Ascending aorta (tissue), 2 donors: ENCODE measurements around the gene SDSL. TPM values are rescaled to one million over a fixed set of nuclear protein-coding genes. Genes with fewer than 3 reads are reported as not detected.
A peak's percentile ranks its signal among the peaks of the same experiment; 100 is the strongest.

Source experiments
- DNase-seq, 2 donors: peaks; one replicate each; pipeline ENCODE4 v3.0.0-alpha.2; 2019; ENCODE audit warnings: low spot score in 2 of 2
- H3K27ac ChIP-seq, 2 donors: fragments of 200-600 bp; sonication (generic); one replicate each; pipeline ENCODE4 v1.5.1; 2016 to 2017; ENCODE audit warnings: mild to moderate bottlenecking in 1 of 2
- H3K27me3 ChIP-seq: fragments of 200-600 bp; sonication (generic); one replicate; pipeline ENCODE4 v1.5.1; 2017
- H3K36me3 ChIP-seq, 2 donors: fragments of 200-600 bp; sonication (generic); one replicate each; pipeline ENCODE4 v1.5.1; 2016
- H3K4me1 ChIP-seq, 2 donors: fragments of 200-600 bp; sonication (generic); one replicate each; pipeline ENCODE4 v1.5.1; 2016 to 2017; ENCODE audit warnings: mild to moderate bottlenecking in 1 of 2
- H3K4me3 ChIP-seq, 2 donors: fragments of 200-600 bp; sonication (generic); one replicate each; pipeline ENCODE4 v1.5.1; 2016 to 2017; ENCODE audit warnings: mild to moderate bottlenecking in 1 of 2
- H3K9me3 ChIP-seq, 2 donors: fragments of 200-600 bp; sonication (generic); one replicate each; pipeline ENCODE4 v1.5.1; 2016
- intact Hi-C: fragments of 100-400 bp; cut with DNase I; formaldehyde crosslinking; loops from one replicate; pipeline ENCODE4 v1.15.1; 2023
- total RNA-seq: library from RNA; depleted of rRNA; stranded (reverse); fragments of >200 nt; gene quantifications from one replicate; pipeline ENCODE4 v1.1.0, GENCODE V29; 2016
- TF ChIP-seq, protein P1 (sequence below), 3 experiments: fragments of 200-600 bp in 2 of 3; fragments of 450-650 bp in 1 of 3; sonication (generic) in 2 of 3; IDR thresholded peaks; one replicate each; pipeline ENCODE4 v1.5.1; 2016 to 2019; ENCODE audit warnings: antibody characterized with exemption in 3 of 3, mild to moderate bottlenecking in 1 of 3, moderate library complexity in 1 of 3

SDSL gene
- total RNA-seq, 1 donor from 2014 or later, result 11.0 TPM

DNA sequence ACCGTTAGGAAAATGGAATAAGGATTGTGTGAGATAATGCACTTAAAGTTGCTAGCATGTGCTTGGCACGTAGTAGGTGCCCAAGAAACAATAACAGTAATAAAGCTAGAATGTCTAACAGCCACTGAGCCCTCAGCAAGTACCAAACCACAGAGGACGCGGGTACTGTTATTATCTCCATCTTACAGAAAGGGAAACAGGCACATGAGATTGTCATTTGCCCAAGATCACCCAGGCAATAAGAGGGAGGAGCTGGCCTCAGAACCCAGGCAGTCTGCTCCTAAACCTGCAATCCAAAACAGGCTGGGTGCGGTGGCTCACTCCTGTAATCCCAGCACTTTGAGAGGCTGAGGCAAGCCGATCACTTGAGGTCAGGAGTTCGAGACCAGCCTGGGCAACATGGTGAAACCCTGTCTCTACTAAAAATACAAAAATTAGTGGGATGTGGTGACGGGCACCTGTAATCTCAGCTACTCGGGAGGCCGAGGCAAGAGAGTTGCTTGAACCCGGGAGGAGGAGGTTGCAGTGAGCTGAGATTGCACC is 13.4 kb upstream of the SDSL start:
- Histone ChIP-seq H3K9me3 (no peaks in the 10 kb centered on the region), H3K36me3 (no peaks in the 10 kb centered on the region), H3K27me3 (no peaks in the 10 kb centered on the region), H3K4me1 (no peaks in the 10 kb centered on the region), H3K4me3 (no peak overlapping the region), H3K27ac (no peak overlapping the region)
- TF ChIP-seq, protein P1, sequence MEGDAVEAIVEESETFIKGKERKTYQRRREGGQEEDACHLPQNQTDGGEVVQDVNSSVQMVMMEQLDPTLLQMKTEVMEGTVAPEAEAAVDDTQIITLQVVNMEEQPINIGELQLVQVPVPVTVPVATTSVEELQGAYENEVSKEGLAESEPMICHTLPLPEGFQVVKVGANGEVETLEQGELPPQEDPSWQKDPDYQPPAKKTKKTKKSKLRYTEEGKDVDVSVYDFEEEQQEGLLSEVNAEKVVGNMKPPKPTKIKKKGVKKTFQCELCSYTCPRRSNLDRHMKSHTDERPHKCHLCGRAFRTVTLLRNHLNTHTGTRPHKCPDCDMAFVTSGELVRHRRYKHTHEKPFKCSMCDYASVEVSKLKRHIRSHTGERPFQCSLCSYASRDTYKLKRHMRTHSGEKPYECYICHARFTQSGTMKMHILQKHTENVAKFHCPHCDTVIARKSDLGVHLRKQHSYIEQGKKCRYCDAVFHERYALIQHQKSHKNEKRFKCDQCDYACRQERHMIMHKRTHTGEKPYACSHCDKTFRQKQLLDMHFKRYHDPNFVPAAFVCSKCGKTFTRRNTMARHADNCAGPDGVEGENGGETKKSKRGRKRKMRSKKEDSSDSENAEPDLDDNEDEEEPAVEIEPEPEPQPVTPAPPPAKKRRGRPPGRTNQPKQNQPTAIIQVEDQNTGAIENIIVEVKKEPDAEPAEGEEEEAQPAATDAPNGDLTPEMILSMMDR (IDR thresholded peaks at IDR 0.05), result no peak
- intact Hi-C loops, result no loop called here
- DNase-seq, result no peak

DNA sequence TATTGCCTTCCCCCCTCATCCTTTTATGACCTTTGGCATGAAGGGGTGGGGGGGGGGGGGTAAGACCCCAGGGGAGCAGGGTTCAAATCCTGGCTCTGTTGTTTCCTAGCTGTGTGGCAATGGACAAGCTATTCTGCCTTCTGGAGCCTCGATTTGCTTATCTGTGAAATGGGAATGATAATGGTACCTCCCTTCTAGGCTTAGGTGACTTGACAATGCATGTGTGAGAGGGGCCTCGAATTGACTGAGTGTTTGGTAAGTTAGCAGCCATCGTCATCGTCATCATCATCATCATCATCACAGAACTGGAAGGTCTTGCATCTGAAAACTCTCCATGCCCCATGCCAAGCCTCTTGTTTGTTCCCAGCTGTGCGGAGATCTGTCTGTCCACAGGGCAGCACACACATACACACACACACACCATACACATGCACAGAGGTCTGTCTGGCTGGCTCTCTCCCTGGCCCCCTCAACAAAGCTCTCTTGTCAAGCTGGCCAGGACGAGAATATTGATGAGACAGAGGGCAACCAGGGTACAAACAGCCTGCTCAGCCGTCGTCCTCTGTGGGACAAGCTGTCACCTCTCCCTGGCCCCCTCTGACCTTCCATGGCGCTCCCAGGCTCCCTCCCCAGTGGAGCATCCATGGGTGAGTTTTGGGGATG is 12.6 kb upstream of the SDSL start:
- no peak overlapping the region for H3K4me3 ChIP-seq

DNA sequence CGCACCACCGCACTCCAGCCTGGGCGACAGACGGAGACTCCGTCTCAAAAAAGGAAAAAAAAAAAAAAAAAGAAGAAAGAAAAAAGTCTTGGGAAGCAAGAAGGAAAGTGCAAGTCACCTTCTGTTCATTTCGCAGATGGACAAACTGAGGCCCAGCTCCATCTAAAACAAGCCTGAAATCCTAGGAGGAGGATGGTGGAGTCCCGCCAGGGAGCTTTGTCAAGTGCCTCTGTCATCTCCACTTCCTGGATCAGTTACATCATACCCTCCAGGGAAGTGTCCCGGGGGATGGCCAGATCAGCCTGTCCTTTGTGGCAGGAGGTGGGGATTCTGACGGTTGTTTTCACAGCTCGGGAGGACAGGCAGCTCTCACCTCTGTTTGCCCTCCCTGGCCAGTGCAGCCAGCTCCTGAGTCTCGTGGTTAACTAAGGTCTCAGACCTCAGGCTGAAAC is 8.7 kb upstream of the SDSL start:
- no peak overlapping the region for H3K27ac ChIP-seq
- H3K4me3 ChIP-seq, result no peak overlapping the region
- H3K27me3 ChIP-seq, result no peaks in the 10 kb centered on the region
- intact Hi-C loops, result no loop called here
- TF ChIP-seq, protein P1 (IDR thresholded peaks at IDR 0.05), result no peak
- H3K9me3 ChIP-seq, result no peaks in the 10 kb centered on the region
- H3K4me1 ChIP-seq, result no peaks in the 10 kb centered on the region
- no peaks in the 10 kb centered on the region for H3K36me3 ChIP-seq
- DNase-seq, result no peak

More for the DNA sequence above, 12.6 kb upstream of the SDSL start:
- Histone ChIP-seq H3K9me3 (no peaks in the 10 kb centered on the region), H3K27me3 (no peaks in the 10 kb centered on the region), H3K4me1 (no peaks in the 10 kb centered on the region), H3K27ac (no peak overlapping the region), H3K36me3 (no peaks in the 10 kb centered on the region)
- no peak for DNase-seq
- intact Hi-C loops, result no loop called here
- TF ChIP-seq, protein P1 (IDR thresholded peaks at IDR 0.05), result no peak

DNA sequence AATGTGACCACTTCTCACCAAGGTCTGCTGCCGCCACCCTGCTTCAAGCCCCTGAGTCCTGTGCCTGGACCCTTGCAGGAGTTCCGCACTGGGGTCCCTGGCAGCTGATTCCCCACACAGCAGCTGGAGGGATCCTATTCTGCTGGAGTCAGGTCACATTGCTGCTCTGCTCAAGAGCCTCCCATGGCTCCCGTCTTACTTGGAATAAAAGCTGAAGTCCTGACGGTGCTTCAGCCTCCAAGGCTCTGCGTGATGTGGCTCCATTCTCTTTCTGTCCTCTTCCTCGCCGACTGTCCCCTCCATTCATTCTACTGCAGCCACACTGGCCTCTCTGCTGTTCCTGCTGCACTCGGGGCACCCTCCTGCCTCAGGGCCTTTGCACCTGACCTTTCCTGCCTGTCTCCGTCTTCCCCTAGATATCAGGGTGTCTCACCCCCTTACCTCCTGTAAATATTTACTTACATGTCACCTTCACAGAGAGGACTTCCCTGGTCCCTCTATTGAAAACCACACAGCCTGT is 7.6 kb upstream of the SDSL start:
- Histone ChIP-seq H3K27ac (no peak overlapping the region), H3K27me3 (no peaks in the 10 kb centered on the region), H3K9me3 (no peaks in the 10 kb centered on the region), H3K4me3 (no peak overlapping the region), H3K36me3 (no peaks in the 10 kb centered on the region), H3K4me1 (no peaks in the 10 kb centered on the region)
- TF ChIP-seq, protein P1 (IDR thresholded peaks at IDR 0.05), result no peak
- intact Hi-C loops, result no loop called here
- no peak for DNase-seq

DNA sequence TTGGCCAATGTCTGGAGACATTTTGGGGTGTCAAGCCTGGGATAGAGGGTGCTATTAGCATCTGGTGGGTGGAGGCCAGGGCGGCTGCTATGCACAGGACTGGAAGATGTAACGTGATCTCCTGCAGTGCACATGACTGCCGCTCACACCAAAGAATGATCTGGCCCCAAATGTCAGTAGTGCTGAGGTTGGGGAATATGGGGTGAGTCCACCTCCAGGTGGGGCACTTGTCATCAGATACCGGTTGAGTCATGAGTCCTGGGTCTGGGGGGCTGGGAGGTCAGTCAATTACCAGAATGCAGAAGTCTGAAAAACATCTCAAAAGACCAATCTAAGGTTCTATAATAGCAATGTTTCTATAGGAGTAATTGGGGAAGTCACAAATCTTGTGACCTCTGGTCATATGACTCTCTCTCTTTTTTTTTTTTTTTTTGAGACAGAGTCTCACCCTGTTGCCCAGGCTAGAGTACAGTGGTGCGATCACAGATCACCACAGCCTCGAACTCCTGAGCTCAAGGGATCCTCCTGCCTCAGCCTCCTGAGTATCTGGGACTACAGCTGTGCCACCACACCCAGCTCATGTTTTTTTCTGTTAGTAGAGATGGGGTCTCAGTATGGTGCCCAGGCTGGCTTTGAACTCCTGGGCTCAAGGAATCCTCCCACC is 6.0 kb upstream of the SDSL start:
- Histone ChIP-seq H3K27me3 (no peaks in the 10 kb centered on the region), H3K9me3 (no peaks in the 10 kb centered on the region), H3K36me3 (no peaks in the 10 kb centered on the region), H3K4me3 (no peak overlapping the region), H3K27ac (no peak overlapping the region), H3K4me1 (no peaks in the 10 kb centered on the region)
- TF ChIP-seq, protein P1 (IDR thresholded peaks at IDR 0.05), result no peak
- intact Hi-C loops, result no loop called here
- DNase-seq, result peak in 1 of 2 donors; percentile 24
